Astrocyte (in vitro differentiated cells and primary cell): Measurements from ENCODE around the gene OTOG. TPM values are rescaled to one million over a fixed set of nuclear protein-coding genes. Genes with fewer than 3 reads are reported as not detected.

Experiments
- DNase-seq: peaks from one replicate; pipeline ENCODE4 v3.0.0-alpha.2; 2010; ENCODE audit warnings: low read depth
- FAIRE-seq: peaks from 2 replicates; lab custom pipeline; 2011; peaks lifted over from hg19 to GRCh38; lab: Jason Lieb, UNC
- H2AFZ ChIP-seq: 2 replicates; pipeline ENCODE4 v1.6.0; 2012; ENCODE audit warnings: low read depth, low read length, inconsistent platforms
- H3K27ac ChIP-seq: 2 replicates; pipeline ENCODE4 v1.5.1; 2011; ENCODE audit warnings: low read depth, low read length, inconsistent platforms
- H3K27me3 ChIP-seq: 2 replicates; pipeline ENCODE4 v1.6.0; 2011; ENCODE audit warnings: low read length, inconsistent platforms; ENCODE audit not compliant: insufficient read depth
- H3K36me3 ChIP-seq: 2 replicates; pipeline ENCODE4 v1.5.1; 2011; ENCODE audit warnings: low read length, inconsistent platforms; ENCODE audit not compliant: insufficient read depth
- H3K4me1 ChIP-seq: 2 replicates; pipeline ENCODE4 v1.5.1; 2011; ENCODE audit warnings: low read length, inconsistent platforms; ENCODE audit not compliant: insufficient read depth
- H3K4me2 ChIP-seq: 2 replicates; pipeline ENCODE4 v1.6.0; 2012; ENCODE audit warnings: low read length, inconsistent platforms
- H3K4me3 ChIP-seq: 2 replicates; pipeline ENCODE4 v1.5.1; 2011; ENCODE audit warnings: low read depth, mild to moderate bottlenecking, low read length, inconsistent platforms; ENCODE audit not compliant: insufficient read depth
- H3K79me2 ChIP-seq: 2 replicates; pipeline ENCODE4 v1.6.0; 2012; ENCODE audit warnings: mild to moderate bottlenecking, low read length, inconsistent platforms; ENCODE audit not compliant: insufficient read depth
- H3K9ac ChIP-seq: 2 replicates; pipeline ENCODE4 v1.6.0; 2012; ENCODE audit warnings: mild to moderate bottlenecking, low read length, inconsistent platforms
- H3K9me3 ChIP-seq: 2 replicates; pipeline ENCODE4 v1.5.1; 2012; ENCODE audit warnings: low read depth, mild to moderate bottlenecking, low read length, inconsistent platforms; ENCODE audit not compliant: insufficient read depth
- H4K20me1 ChIP-seq: 2 replicates; pipeline ENCODE4 v1.6.0; 2012; ENCODE audit warnings: low read length, inconsistent platforms; ENCODE audit not compliant: insufficient read depth
- H3K27ac Mint-ChIP-seq: one replicate; pipeline ENCODE4 v1.8.0; 2021; ENCODE audit warnings: mild to moderate bottlenecking, mixed read lengths; ENCODE audit not compliant: unreplicated experiment
- H3K27me3 Mint-ChIP-seq: one replicate; pipeline ENCODE4 v1.8.0; 2021; ENCODE audit warnings: low read depth, mixed read lengths; ENCODE audit not compliant: unreplicated experiment
- H3K36me3 Mint-ChIP-seq: one replicate; pipeline ENCODE4 v1.8.0; 2021; ENCODE audit warnings: low read depth, mixed read lengths; ENCODE audit not compliant: unreplicated experiment
- H3K4me1 Mint-ChIP-seq: one replicate; pipeline ENCODE4 v1.8.0; 2021; ENCODE audit warnings: low read depth, mixed read lengths; ENCODE audit not compliant: unreplicated experiment
- H3K4me3 Mint-ChIP-seq: one replicate; pipeline ENCODE4 v1.8.0; 2021; ENCODE audit warnings: mild to moderate bottlenecking, moderate library complexity, mixed read lengths; ENCODE audit not compliant: unreplicated experiment
- H3K9me3 Mint-ChIP-seq: one replicate; pipeline ENCODE4 v1.8.0; 2021; ENCODE audit warnings: mild to moderate bottlenecking, mixed read lengths; ENCODE audit not compliant: unreplicated experiment
- EZH2 ChIP-seq: IDR thresholded peaks from 2 replicates; pipeline ENCODE4 v1.6.1; 2012; ENCODE audit warnings: mild to moderate bottlenecking, low read length, inconsistent platforms; ENCODE audit not compliant: insufficient read depth
- total RNA-seq: library from RNA; stranded (reverse); gene quantifications from 2 replicates; pipeline ENCODE4 v1.2.1, GENCODE V29; 2021
- TF ChIP-seq, protein P1 (sequence below): IDR thresholded peaks from 2 replicates; pipeline ENCODE4 v1.5.1; 2011; ENCODE audit warnings: low read depth, mild to moderate bottlenecking, inconsistent platforms, low read length, moderate library complexity; ENCODE audit not compliant: insufficient read depth

The OTOG gene
- total RNA-seq, 1 donor from 2014 or later = not detected

DNA sequence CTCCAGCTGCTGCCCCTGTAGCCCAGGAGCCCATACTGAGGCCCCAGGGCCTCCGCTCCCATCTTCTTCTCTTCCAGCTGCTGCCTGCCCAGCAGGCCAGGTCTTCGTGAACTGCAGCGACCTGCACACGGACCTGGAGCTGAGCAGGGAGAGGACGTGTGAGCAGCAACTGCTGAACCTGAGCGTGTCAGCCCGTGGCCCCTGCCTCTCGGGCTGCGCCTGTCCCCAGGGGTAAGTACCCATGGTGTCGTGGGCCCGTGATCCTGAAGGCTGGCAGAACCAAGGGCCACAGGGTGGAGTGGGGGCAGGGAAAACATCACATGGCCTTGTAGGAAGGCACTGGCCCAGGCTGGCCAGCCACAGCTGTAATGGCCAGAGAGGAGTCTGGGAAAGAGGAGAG is 31.2 kb downstream of the OTOG start:
- TF ChIP-seq, protein P1, sequence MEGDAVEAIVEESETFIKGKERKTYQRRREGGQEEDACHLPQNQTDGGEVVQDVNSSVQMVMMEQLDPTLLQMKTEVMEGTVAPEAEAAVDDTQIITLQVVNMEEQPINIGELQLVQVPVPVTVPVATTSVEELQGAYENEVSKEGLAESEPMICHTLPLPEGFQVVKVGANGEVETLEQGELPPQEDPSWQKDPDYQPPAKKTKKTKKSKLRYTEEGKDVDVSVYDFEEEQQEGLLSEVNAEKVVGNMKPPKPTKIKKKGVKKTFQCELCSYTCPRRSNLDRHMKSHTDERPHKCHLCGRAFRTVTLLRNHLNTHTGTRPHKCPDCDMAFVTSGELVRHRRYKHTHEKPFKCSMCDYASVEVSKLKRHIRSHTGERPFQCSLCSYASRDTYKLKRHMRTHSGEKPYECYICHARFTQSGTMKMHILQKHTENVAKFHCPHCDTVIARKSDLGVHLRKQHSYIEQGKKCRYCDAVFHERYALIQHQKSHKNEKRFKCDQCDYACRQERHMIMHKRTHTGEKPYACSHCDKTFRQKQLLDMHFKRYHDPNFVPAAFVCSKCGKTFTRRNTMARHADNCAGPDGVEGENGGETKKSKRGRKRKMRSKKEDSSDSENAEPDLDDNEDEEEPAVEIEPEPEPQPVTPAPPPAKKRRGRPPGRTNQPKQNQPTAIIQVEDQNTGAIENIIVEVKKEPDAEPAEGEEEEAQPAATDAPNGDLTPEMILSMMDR = no peak
- TF ChIP-seq EZH2 = no peak
- no peak overlapping the region for H3K4me3 Mint-ChIP-seq
- no peaks in the 10 kb centered on the region for H3K4me1 Mint-ChIP-seq
- H3K79me2 ChIP-seq = no peaks in the 10 kb centered on the region
- no peaks in the 10 kb centered on the region for H3K4me1 ChIP-seq
- H3K27me3 ChIP-seq = peaks cover 2% of the 10 kb centered on the region
- no peak overlapping the region for H2AFZ ChIP-seq
- no peak for FAIRE-seq
- no peak overlapping the region for H3K4me2 ChIP-seq
- no peaks in the 10 kb centered on the region for H3K9me3 Mint-ChIP-seq
- H3K36me3 ChIP-seq = no peaks in the 10 kb centered on the region
- H3K27ac ChIP-seq = no peak overlapping the region
- H3K9ac ChIP-seq = no peak overlapping the region
- H3K9me3 ChIP-seq = no peaks in the 10 kb centered on the region
- no peaks in the 10 kb centered on the region for H3K36me3 Mint-ChIP-seq
- no peak overlapping the region for H3K4me3 ChIP-seq
- H4K20me1 ChIP-seq = no peaks in the 10 kb centered on the region
- peaks cover 54% of the 10 kb centered on the region for H3K27me3 Mint-ChIP-seq
- H3K27ac Mint-ChIP-seq = no peak overlapping the region
- no peak for DNase-seq

DNA sequence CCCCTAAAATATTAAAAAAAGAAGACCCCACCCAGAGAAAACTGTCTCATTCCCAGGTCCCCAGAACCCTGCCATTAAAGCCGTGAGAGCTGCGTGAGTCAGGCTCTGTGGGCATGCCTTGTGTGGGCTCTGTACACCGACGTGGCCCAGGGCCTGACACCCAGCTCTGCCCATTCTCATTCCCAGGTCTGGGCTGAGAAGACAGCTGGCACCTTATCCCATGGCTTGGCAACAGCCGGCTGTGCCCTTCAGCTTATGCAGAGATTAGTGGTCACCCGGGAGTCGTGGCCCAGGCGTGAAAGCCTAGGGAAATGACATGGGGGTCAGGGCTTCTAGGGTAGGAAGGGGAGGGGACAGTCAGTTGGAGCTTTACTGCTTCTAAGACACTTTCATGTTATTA is 31.9 kb downstream of the OTOG start:
- Mint-ChIP-seq H3K9me3 (no peaks in the 10 kb centered on the region), H3K27ac (no peak overlapping the region), H3K36me3 (no peaks in the 10 kb centered on the region), H3K4me1 (no peaks in the 10 kb centered on the region), H3K4me3 (no peak overlapping the region), H3K27me3 (peaks cover 50% of the 10 kb centered on the region)
- peaks cover 2% of the 10 kb centered on the region for H3K27me3 ChIP-seq
- no peaks in the 10 kb centered on the region for H4K20me1 ChIP-seq
- H3K36me3 ChIP-seq = no peaks in the 10 kb centered on the region
- no peak overlapping the region for H3K27ac ChIP-seq
- no peak overlapping the region for H3K4me3 ChIP-seq
- H3K4me1 ChIP-seq = no peaks in the 10 kb centered on the region
- no peak for TF ChIP-seq EZH2
- TF ChIP-seq, protein P1 = no peak
- no peak overlapping the region for H2AFZ ChIP-seq
- no peak overlapping the region for H3K4me2 ChIP-seq
- no peaks in the 10 kb centered on the region for H3K9me3 ChIP-seq
- H3K79me2 ChIP-seq = no peaks in the 10 kb centered on the region
- DNase-seq (no peak), FAIRE-seq (no peak)
- H3K9ac ChIP-seq = no peak overlapping the region

DNA sequence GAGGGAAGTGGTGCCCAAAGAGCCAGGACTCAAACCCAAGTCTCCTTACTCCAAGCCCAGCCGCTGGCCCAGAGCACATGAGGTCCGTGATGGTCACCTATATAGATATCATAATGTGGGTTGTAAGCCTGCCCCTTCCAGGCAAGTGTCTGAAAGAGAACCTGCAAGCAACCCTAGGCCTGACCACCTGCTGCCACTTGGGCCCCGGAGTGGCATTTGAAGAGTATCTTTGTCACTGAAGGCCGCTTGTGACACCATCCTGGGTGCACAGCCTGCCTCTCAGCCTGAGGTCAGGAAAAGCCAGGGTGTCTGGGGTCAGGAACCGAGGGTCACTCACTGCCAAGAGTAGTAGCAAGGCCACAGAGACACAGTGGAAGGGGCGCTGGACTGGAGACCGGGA is 32.4 kb downstream of the OTOG start:
- no peaks in the 10 kb centered on the region for H3K4me1 Mint-ChIP-seq
- Histone ChIP-seq H3K36me3 (no peaks in the 10 kb centered on the region), H2AFZ (no peak overlapping the region), H3K4me1 (no peaks in the 10 kb centered on the region), H3K27me3 (peaks cover 2% of the 10 kb centered on the region), H3K9ac (no peak overlapping the region), H4K20me1 (no peaks in the 10 kb centered on the region), H3K4me2 (no peak overlapping the region), H3K79me2 (no peaks in the 10 kb centered on the region), H3K27ac (no peak overlapping the region), H3K4me3 (no peak overlapping the region), H3K9me3 (no peaks in the 10 kb centered on the region)
- FAIRE-seq (no peak), DNase-seq (no peak)
- H3K4me3 Mint-ChIP-seq = no peak overlapping the region
- H3K9me3 Mint-ChIP-seq = no peaks in the 10 kb centered on the region
- H3K36me3 Mint-ChIP-seq = no peaks in the 10 kb centered on the region
- no peak overlapping the region for H3K27ac Mint-ChIP-seq
- TF ChIP-seq, protein P1 = no peak
- TF ChIP-seq EZH2 = no peak
- H3K27me3 Mint-ChIP-seq = peaks cover 47% of the 10 kb centered on the region
